Uterus (tissue), 2 donors: ENCODE measurements around the gene BGN.

ENCODE experiments used
- POLR2A ChIP-seq, 2 donors: fragments of 450-650 bp; IDR thresholded peaks; one replicate each; pipeline ENCODE4 v1.6.1; 2016; ENCODE audit warnings: antibody characterized with exemption in 2 of 2, mild to moderate bottlenecking in 1 of 2, moderate library complexity in 1 of 2
- TF ChIP-seq, protein P1 (sequence below), 4 experiments: fragments of 200-600 bp in 2 of 4; fragments of 450-650 bp in 2 of 4; sonication (generic) in 2 of 4; IDR thresholded peaks; one replicate each; pipeline ENCODE4 v1.5.1; 2016 to 2019; ENCODE audit warnings: antibody characterized with exemption in 4 of 4, mild to moderate bottlenecking in 2 of 4, moderate library complexity in 1 of 4

- TF ChIP-seq, protein P1, sequence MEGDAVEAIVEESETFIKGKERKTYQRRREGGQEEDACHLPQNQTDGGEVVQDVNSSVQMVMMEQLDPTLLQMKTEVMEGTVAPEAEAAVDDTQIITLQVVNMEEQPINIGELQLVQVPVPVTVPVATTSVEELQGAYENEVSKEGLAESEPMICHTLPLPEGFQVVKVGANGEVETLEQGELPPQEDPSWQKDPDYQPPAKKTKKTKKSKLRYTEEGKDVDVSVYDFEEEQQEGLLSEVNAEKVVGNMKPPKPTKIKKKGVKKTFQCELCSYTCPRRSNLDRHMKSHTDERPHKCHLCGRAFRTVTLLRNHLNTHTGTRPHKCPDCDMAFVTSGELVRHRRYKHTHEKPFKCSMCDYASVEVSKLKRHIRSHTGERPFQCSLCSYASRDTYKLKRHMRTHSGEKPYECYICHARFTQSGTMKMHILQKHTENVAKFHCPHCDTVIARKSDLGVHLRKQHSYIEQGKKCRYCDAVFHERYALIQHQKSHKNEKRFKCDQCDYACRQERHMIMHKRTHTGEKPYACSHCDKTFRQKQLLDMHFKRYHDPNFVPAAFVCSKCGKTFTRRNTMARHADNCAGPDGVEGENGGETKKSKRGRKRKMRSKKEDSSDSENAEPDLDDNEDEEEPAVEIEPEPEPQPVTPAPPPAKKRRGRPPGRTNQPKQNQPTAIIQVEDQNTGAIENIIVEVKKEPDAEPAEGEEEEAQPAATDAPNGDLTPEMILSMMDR (IDR thresholded peaks at IDR 0.05) = no peak
- no peak for TF ChIP-seq POLR2A (IDR thresholded peaks at IDR 0.05)
These were observed 21.3 kb downstream of the BGN start for GRCh38 chrX:153516073-153516472.
